Body of pancreas (tissue), 4 donors: Measurements from ENCODE around the gene FOXL3. TPM values are rescaled to one million over a fixed set of nuclear protein-coding genes. Genes with fewer than 3 reads are reported as not detected.
A peak's percentile ranks its signal among the peaks of the same experiment; 100 is the strongest.
"Not testable (repeated sequence)": the region's sequence is repeated elsewhere in the genome, so short reads cannot be mapped to it uniquely, and the experiment has no call there.

Experiments used
- ATAC-seq: fragments of 150-250 bp; one replicate; pipeline ENCODE4 v1.9.1; 2016
- DNase-seq, 4 donors: peaks; one replicate each; pipeline ENCODE4 v3.0.0-alpha.2; 2019
- H3K27ac ChIP-seq, 4 donors: fragments of 200-600 bp; sonication (generic); 1 replicate in 3 of 4; 2 replicates in 1 of 4; pipeline versions ENCODE4 v1.5.1 to v1.6.1; 2016 to 2019; ENCODE audit warnings: mild to moderate bottlenecking in 1 of 4, mixed read lengths in 1 of 4, moderate library complexity in 1 of 4
- H3K27me3 ChIP-seq, 2 donors: fragments of 200-600 bp; sonication (generic); one replicate each; pipeline ENCODE4 v1.6.0; 2016; ENCODE audit warnings: mild to moderate bottlenecking in 1 of 2
- H3K36me3 ChIP-seq, 2 donors: fragments of 200-600 bp; sonication (generic); replicated peaks in 1 of 2; 2 replicates each; pipeline ENCODE4 v1.5.1; 2016; ENCODE audit warnings: low read depth in 2 of 2; ENCODE audit not compliant: insufficient read depth in 1 of 2
- H3K4me1 ChIP-seq: fragments of 200-600 bp; sonication (generic); one replicate; pipeline ENCODE4 v1.6.0; 2016
- H3K4me3 ChIP-seq, 2 donors: fragments of 200-600 bp; sonication (generic); 1 replicate in 1 of 2; 2 replicates in 1 of 2; pipeline ENCODE4 v1.5.1; 2016 to 2019
- H3K9me3 ChIP-seq, 3 donors: fragments of 200-600 bp; sonication (generic); 1 replicate in 2 of 3; 2 replicates in 1 of 3; pipeline ENCODE4 v1.5.1; 2016
- POLR2A ChIP-seq, 3 donors: fragments of 450-650 bp; IDR thresholded peaks; one replicate each; pipeline ENCODE4 v1.6.1; 2016; ENCODE audit warnings: antibody characterized with exemption in 3 of 3, mild to moderate bottlenecking in 2 of 3
- WGBS, 2 donors: methylation state at CpG; one replicate each; pipeline ENCODE4 v1.1.5; 2017; 5-methylcytosine and 5-hydroxymethylcytosine counted together
- intact Hi-C: fragments of 100-400 bp; cut with DNase I; formaldehyde crosslinking; loops from one replicate; pipeline ENCODE4 v1.15.1; 2023
- total RNA-seq, 2 donors: library from RNA; depleted of rRNA; stranded (reverse); fragments of >200 nt; gene quantifications; one replicate each; pipeline ENCODE4 v1.1.0, GENCODE V29; 2016
- TF ChIP-seq, protein P1 (sequence below), 7 experiments: fragments of 450-650 bp in 4 of 7; fragments of 200-600 bp in 3 of 7; sonication (generic) in 3 of 7; IDR thresholded peaks; one replicate each; pipeline ENCODE4 v1.5.1; 2016 to 2019; ENCODE audit warnings: antibody characterized with exemption in 7 of 7

The FOXL3 gene
- total RNA-seq, 2 donors from 2014 or later = not detected

DNA sequence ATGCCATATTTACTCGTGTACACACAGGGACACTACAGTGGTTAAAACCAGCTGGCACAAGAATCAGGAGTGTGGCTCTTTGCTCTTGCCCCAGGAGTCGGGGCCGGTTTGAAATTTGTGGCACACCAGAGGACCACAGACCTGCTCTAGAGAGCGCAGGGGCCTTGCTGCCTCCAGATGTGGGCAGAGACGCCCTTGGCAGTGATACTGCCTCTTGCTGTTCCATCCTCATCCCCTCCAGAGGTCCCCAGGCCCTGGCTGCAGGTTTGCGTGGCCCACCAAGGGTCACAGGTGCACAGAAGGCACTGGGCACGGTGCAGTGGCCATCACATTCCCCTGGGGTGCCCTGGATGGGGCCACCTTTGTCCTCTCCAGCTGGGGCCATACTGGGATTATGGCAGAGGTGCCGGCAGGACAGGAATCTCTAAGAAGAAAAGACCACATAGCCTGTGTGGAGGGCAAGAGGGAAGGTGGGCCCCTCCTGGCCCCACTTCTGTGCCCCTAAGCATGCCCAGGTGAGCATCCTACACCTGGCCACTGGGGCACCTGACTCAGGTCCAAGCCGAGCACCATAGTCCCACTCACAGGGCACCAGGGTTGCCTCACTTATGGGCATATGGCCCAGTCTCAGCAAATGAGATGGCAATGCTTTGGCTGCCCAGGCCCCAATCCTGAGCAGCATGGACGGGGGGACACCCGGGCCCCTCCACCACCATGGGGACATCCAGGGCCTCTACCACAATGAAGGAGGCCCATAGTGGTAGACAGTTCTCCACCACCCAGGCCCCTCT, 45.6 kb downstream of the FOXL3 start:
- intact Hi-C loops = loop anchor here (10.0 kb wide), 1 partner anchor 159 kb away; no protein-coding TSS in a partner anchor
- Histone ChIP-seq H3K9me3 (no peaks in the 10 kb centered on the region), H3K4me3 (no peak overlapping the region), H3K27ac (no peak overlapping the region), H3K36me3 (no peaks in the 10 kb centered on the region), H3K27me3 (no peaks in the 10 kb centered on the region), H3K4me1 (peaks cover 40% of the 10 kb centered on the region)
- no peak for ATAC-seq
- WGBS, 2 donors = 73 to 89% methylated on average over 3 to 5 of the region's 11 CpGs
- TF ChIP-seq POLR2A (IDR thresholded peaks at IDR 0.05) = no peak
- TF ChIP-seq, protein P1, sequence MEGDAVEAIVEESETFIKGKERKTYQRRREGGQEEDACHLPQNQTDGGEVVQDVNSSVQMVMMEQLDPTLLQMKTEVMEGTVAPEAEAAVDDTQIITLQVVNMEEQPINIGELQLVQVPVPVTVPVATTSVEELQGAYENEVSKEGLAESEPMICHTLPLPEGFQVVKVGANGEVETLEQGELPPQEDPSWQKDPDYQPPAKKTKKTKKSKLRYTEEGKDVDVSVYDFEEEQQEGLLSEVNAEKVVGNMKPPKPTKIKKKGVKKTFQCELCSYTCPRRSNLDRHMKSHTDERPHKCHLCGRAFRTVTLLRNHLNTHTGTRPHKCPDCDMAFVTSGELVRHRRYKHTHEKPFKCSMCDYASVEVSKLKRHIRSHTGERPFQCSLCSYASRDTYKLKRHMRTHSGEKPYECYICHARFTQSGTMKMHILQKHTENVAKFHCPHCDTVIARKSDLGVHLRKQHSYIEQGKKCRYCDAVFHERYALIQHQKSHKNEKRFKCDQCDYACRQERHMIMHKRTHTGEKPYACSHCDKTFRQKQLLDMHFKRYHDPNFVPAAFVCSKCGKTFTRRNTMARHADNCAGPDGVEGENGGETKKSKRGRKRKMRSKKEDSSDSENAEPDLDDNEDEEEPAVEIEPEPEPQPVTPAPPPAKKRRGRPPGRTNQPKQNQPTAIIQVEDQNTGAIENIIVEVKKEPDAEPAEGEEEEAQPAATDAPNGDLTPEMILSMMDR (IDR thresholded peaks at IDR 0.05) = no peak
- DNase-seq = peak in 2 of 4 donors; percentile 23 to 34

DNA sequence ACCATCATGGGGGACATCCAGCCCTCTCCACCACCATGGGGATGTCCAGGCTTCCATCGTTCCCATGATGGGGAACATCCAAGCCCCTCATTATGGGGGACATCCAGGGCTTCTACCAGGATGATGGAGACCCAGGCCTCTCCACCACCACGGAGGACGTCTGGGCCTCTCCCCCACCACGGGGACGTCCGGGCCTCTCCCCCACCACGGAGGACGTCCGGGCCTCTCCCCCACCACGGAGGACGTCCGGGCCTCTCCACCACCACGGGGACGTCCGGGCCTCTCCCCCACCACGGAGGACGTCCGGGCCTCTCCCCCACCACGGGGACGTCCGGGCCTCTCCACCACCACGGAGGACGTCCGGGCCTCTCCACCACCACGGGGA, 46.2 kb downstream of the FOXL3 start:
- intact Hi-C loops = loop anchor here (10.0 kb wide), 1 partner anchor 159 kb away; no protein-coding TSS in a partner anchor
- WGBS, 2 donors = 88 to 100% methylated on average over 3 to 25 of the region's 25 CpGs
- not testable (repeated sequence) for DNase-seq, H3K27me3 ChIP-seq, ATAC-seq, H3K36me3 ChIP-seq, H3K9me3 ChIP-seq, H3K27ac ChIP-seq, H3K4me3 ChIP-seq
- peaks cover 46% of the 10 kb centered on the region for H3K4me1 ChIP-seq

DNA sequence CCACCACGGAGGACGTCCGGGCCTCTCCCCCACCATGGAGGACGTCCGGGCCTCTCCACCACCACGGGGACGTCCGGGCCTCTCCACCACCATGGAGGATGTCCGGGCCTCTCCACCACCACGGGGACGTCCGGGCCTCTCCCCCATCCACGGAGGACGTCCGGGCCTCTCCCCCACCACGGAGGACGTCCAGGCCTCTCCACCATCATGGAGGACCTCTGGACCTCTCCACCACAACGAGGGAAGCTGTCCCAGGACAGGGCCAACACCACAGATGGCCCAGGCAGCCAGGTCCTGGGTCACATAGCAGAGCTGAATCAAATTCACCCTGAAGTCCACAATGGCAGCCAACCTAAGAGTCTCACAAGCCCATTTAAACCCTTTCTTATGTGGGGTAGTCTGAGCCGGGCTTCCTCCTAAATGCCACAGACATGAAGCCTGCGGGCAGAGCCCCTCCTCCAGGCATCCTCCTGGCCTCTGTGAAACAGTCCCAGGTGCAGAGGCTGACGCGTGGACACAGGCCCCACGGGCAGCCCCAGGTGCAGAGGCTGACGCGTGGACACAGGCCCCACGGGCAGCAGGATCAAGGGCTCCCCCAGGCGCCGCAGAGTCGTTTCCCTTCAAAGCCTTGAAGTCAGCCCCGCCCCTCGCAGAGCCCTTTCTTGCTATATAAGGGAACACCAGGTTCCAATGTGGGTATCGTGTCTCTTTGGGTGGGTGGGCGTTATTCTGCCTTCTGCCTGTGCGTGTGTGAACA, 47.0 kb downstream of the FOXL3 start:
- no peaks in the 10 kb centered on the region for H3K27me3 ChIP-seq
- no peak overlapping the region for H3K27ac ChIP-seq
- no peaks in the 10 kb centered on the region for H3K9me3 ChIP-seq
- no peak for TF ChIP-seq POLR2A (IDR thresholded peaks at IDR 0.05)
- TF ChIP-seq, protein P1 (IDR thresholded peaks at IDR 0.05) = no peak
- H3K4me3 ChIP-seq = no peak overlapping the region
- 88 to 92% methylated on average over 5 to 33 of the region's 34 CpGs for WGBS, 2 donors
- DNase-seq (peak in 2 of 4 donors; percentile 13 to 46), ATAC-seq (no peak)
- peaks cover 52% of the 10 kb centered on the region for H3K4me1 ChIP-seq
- intact Hi-C loops = loop anchor here (10.0 kb wide), 1 partner anchor 158 kb away; no protein-coding TSS in a partner anchor
- H3K36me3 ChIP-seq = no peaks in the 10 kb centered on the region

DNA sequence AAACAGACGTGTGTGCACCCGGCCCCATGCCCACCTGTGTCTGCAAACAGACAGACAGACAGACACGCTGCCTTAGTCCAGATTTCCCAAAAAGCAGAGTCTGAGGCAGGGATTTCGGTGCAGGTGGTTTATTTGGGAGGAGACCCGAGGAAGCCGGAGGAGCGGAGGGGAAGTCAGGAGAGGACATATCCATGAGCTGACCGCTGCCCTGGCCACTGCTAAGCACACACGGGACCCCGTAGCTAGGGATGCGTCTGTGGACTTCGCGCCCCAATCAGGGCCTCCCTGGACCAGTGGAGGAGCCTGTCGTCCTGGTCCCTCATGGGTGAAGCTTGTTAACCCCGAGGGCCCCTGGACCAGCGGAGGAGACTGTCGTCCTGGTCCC, 47.6 kb downstream of the FOXL3 start:
- intact Hi-C loops = loop anchor here (10.0 kb wide), 1 partner anchor 157 kb away; no protein-coding TSS in a partner anchor

More for the DNA sequence above, 47.6 kb downstream of the FOXL3 start:
- no peak overlapping the region for H3K4me3 ChIP-seq
- TF ChIP-seq, protein P1 (IDR thresholded peaks at IDR 0.05) = no peak
- no peak for TF ChIP-seq POLR2A (IDR thresholded peaks at IDR 0.05)
- peaks cover 50% of the 10 kb centered on the region for H3K4me1 ChIP-seq
- H3K9me3 ChIP-seq = no peaks in the 10 kb centered on the region
- no peaks in the 10 kb centered on the region for H3K27me3 ChIP-seq
- ATAC-seq (no peak), DNase-seq (peak in 1 of 4 donors; percentile 7)
- no peak overlapping the region for H3K27ac ChIP-seq
- no peaks in the 10 kb centered on the region for H3K36me3 ChIP-seq
- 90 to 98% methylated on average over 12 to 16 of the region's 17 CpGs for WGBS, 2 donors
